Skeletal muscle tissue (tissue), 4 donors: ENCODE results near the gene HCRTR1. TPM values are rescaled to one million over a fixed set of nuclear protein-coding genes. Genes with fewer than 3 reads are reported as not detected.

Source experiments
- H3K27ac ChIP-seq: one replicate; pipeline ENCODE4 v1.7.0; 2013; ENCODE audit warnings: mild to moderate bottlenecking, low read depth, low read length, inconsistent platforms
- H3K27me3 ChIP-seq, 3 donors: one replicate each; pipeline ENCODE4 v1.7.0; 2013; ENCODE audit warnings: low read length in 3 of 3; ENCODE audit not compliant: control insufficient read depth in 3 of 3, insufficient read depth in 3 of 3
- H3K36me3 ChIP-seq, 3 donors: one replicate each; pipeline ENCODE4 v1.7.0; 2013; ENCODE audit warnings: low read length in 3 of 3; ENCODE audit not compliant: control insufficient read depth in 3 of 3, insufficient read depth in 3 of 3
- H3K4me1 ChIP-seq, 3 donors: one replicate each; pipeline ENCODE4 v1.7.0; 2013; ENCODE audit warnings: low read length in 3 of 3, mild to moderate bottlenecking in 3 of 3; ENCODE audit not compliant: control insufficient read depth in 3 of 3, insufficient read depth in 3 of 3
- H3K4me3 ChIP-seq, 3 donors: one replicate each; pipeline ENCODE4 v1.7.0; 2013; ENCODE audit warnings: low read length in 3 of 3
- H3K9ac ChIP-seq, 3 donors: one replicate each; pipeline ENCODE4 v1.7.0; 2013; ENCODE audit warnings: low read length in 3 of 3, mild to moderate bottlenecking in 3 of 3, moderate library complexity in 2 of 3, low read depth in 1 of 3
- H3K9me3 ChIP-seq, 3 donors: one replicate each; pipeline ENCODE4 v1.7.0; 2013; ENCODE audit warnings: low read length in 3 of 3; ENCODE audit not compliant: control insufficient read depth in 3 of 3
- total RNA-seq: library from RNA; depleted of rRNA; stranded (reverse); fragments of >200 nt; gene quantifications from one replicate; pipeline ENCODE4 v1.2.3, GENCODE V29; 2014
- donor health status: Osteomylitis.

The HCRTR1 gene
- total RNA-seq, result not detected

GRCh38 chr1:31617218-31617915 lies at the start of gene HCRTR1:
TSS of gene HCRTR1 (plus strand) at chr1:31617689. CDS start at chr1:31619193, 1,504 bp downstream.
- Histone ChIP-seq H3K9ac (peak within 1 kb of the TSS in 1 of 3 donors; percentile 45), H3K27me3 (peaks cover 34 to 37% (median 34%) of the 10 kb centered on the region in 3 donors), H3K36me3 (no peaks in the 10 kb centered on the region), H3K4me1 (peaks cover 0 to 15% (median 11%) of the 10 kb centered on the region in 3 donors), H3K9me3 (no peaks in the 10 kb centered on the region), H3K4me3 (peak within 1 kb of the TSS; percentile 24 to 45 (median 35)), H3K27ac (no peak within 1 kb of the TSS)

DNA sequence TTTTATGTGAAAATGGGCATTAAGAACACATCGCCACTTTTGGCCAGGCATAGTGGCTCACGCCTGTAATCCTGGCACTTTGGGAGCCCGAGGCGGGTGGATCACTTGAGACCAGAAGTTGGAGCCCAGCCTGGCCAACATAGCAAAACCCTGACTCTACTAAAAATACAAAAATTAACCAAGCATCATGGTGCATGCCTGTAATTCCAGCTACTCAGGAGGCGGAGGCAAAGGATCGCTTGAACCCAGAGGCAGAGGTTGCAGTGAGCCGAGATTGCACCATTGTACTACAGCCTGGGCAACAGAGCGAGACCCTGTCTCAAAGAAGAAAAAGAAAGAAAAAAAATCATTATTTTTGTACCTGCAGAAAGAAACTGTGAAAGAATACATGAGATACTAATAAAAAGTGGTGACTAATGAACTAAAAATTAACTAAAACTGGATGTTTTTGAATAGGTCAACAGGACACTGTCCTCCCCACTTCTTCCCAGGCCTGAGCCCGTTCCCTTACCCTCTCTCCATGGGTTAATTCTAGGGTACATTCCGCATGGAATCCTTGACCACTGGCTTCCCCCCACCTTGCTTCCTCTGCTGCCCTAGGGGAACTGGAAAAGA lies 49.4 kb upstream of the HCRTR1 start:
- Histone ChIP-seq H3K27me3 (no peaks in the 10 kb centered on the region), H3K4me3 (no peak overlapping the region), H3K4me1 (peaks cover 5 to 24% (median 18%) of the 10 kb centered on the region in 3 donors), H3K36me3 (no peaks in the 10 kb centered on the region), H3K27ac (no peak overlapping the region), H3K9me3 (no peaks in the 10 kb centered on the region), H3K9ac (no peak overlapping the region)

DNA sequence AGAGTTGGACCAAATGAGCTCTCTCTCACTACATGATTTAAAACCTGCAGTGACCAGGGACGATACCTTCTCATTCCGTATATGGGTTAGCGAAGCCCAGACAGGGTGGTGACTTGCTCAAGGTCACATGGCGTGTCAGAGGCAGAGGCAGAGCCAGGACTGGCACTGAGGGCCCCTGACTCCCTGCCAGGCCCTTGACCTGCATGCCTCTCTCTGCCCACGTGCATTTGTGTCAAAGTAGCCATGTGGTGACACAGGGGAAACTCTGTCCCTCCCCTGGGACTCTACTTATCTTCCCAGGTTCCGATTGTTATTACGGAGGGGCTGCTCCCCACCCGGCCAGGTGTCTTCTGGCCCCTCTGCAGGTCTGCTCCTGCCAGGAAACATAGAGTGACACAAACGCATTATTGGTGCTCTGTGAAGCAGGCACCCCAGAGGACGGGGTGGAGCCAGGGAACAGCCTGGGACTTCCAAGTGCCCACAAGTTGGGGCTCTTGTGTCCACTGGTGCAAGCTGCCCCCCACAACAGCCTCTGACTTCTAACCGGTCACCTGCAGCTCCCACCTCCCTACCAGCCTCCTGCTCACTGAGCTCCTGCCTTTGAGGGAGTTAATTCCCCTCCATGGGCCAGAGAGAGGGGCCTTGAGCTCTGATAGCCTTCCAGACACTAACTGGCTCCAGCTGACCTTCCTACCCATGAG lies 48.4 kb upstream of the HCRTR1 start:
- H3K9me3 ChIP-seq, result no peaks in the 10 kb centered on the region
- peaks cover 10 to 32% (median 25%) of the 10 kb centered on the region in 3 donors for H3K4me1 ChIP-seq
- peak overlapping the region in 1 of 3 donors; percentile 51 for H3K9ac ChIP-seq
- H3K36me3 ChIP-seq, result no peaks in the 10 kb centered on the region
- no peak overlapping the region for H3K27ac ChIP-seq
- H3K4me3 ChIP-seq, result peak overlapping the region in 1 of 3 donors; percentile 13
- H3K27me3 ChIP-seq, result no peaks in the 10 kb centered on the region

- Histone ChIP-seq H3K36me3 (no peaks in the 10 kb centered on the region), H3K9me3 (no peaks in the 10 kb centered on the region), H3K27ac (no peak overlapping the region), H3K27me3 (no peaks in the 10 kb centered on the region), H3K9ac (peak overlapping the region in 1 of 3 donors; percentile 51), H3K4me1 (peaks cover 10 to 33% (median 28%) of the 10 kb centered on the region in 3 donors), H3K4me3 (no peak overlapping the region)
Observed at GRCh38 chr1:31569596-31570173, 47.8 kb upstream of the HCRTR1 start.

DNA sequence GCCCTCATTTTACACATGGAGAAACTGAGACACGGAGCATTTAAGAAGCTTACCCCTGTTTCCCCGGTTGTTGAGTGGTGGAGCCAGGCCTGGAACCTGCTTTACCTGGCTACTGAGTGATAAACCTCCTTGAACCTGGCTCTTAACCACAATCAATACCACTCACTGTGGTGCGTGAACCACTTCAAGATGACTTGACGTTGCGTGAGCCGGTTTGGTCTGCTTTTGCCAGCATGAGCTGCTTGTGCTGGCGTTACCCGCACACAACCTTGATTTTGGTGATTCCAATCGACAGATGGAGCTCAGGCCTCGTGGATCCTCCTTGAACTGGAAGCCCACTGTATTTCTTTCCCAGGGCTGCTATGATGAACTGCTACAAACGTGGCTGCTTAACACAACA lies 47.3 kb upstream of the HCRTR1 start:
- Histone ChIP-seq H3K36me3 (no peaks in the 10 kb centered on the region), H3K27ac (no peak overlapping the region), H3K27me3 (no peaks in the 10 kb centered on the region), H3K9me3 (no peaks in the 10 kb centered on the region), H3K9ac (no peak overlapping the region), H3K4me3 (no peak overlapping the region), H3K4me1 (peaks cover 10 to 32% (median 28%) of the 10 kb centered on the region in 3 donors)

- Histone ChIP-seq H3K27ac (no peak overlapping the region), H3K36me3 (no peaks in the 10 kb centered on the region), H3K27me3 (peaks cover 0 to 3% (median under 1%) of the 10 kb centered on the region in 3 donors), H3K4me3 (no peak overlapping the region), H3K9me3 (no peaks in the 10 kb centered on the region), H3K4me1 (peaks cover 10 to 34% (median 28%) of the 10 kb centered on the region in 3 donors), H3K9ac (no peak overlapping the region)
Observed at GRCh38 chr1:31570906-31571305, 46.6 kb upstream of the HCRTR1 start.

GRCh38 chr1:31571340-31572295 lies 45.9 kb upstream of the HCRTR1 start:
- no peaks in the 10 kb centered on the region for H3K9me3 ChIP-seq
- peaks cover 0 to 7% (median 6%) of the 10 kb centered on the region in 3 donors for H3K27me3 ChIP-seq
- H3K9ac ChIP-seq, result no peak overlapping the region
- no peak overlapping the region for H3K27ac ChIP-seq
- no peak overlapping the region for H3K4me3 ChIP-seq
- H3K36me3 ChIP-seq, result no peaks in the 10 kb centered on the region
- H3K4me1 ChIP-seq, result peaks cover 12 to 36% (median 32%) of the 10 kb centered on the region in 3 donors

DNA sequence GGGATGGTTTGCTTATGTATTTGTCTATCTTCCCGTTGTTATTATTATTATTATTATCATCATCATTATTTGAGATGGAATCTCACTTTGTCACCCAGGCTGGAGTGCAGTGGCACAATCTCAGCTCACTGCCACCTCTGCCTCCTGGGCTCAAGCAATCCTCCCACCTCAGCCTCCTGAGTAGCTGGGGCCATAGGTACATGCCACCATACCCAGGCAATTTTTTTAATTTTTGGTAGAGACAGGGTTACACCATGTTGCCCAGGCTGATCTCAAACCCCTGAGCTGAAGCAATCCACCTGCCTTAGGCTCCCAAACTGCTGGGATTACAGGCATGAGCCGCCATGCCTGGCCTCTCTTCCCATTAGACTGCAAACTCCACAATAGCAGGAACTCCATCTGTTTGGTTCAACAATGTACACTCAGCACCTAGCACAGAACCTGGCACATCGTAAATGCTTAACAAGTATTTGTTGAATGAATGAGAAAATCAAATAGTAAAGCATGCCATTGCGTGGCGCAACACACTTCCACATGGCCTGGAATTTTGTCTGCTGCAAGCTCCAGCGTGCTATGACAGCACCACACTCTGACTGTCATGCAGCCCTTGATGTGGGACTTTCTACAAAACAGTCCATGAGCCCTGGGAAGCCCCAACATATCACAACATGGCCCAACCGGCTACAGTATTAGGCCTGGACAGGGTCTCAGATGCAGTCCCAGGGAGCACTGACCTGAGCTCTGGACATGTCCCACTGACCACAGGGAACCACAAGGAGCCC lies 45.0 kb upstream of the HCRTR1 start:
- no peaks in the 10 kb centered on the region for H3K9me3 ChIP-seq
- H3K27ac ChIP-seq, result no peak overlapping the region
- H3K9ac ChIP-seq, result no peak overlapping the region
- H3K36me3 ChIP-seq, result no peaks in the 10 kb centered on the region
- H3K4me1 ChIP-seq, result peaks cover 12 to 36% (median 35%) of the 10 kb centered on the region in 3 donors
- H3K27me3 ChIP-seq, result peaks cover 0 to 15% (median 13%) of the 10 kb centered on the region in 3 donors
- no peak overlapping the region for H3K4me3 ChIP-seq
